A549 (cell line): ENCODE measurements around the gene SPAG9. TPM values are rescaled to one million over a fixed set of nuclear protein-coding genes. Genes with fewer than 3 reads are reported as not detected.

Experiments used
- ATAC-seq, 2 experiments: fragments of 200-7000 bp in 1 of 2; fragments of >200 bp in 1 of 2; cut with Nextera tagmentation in 1 of 2; cut with Tn5 transposase in 1 of 2; 3 replicates each; pipeline versions ENCODE4 v1.8.0 to v1.9.1; 2018 to 2020; ENCODE audit warnings: mild to moderate bottlenecking in 1 of 2, moderate library complexity in 1 of 2
- CTCF ChIA-PET: fragments of 300-600 bp; sonication (Branson Sonifier 250); formaldehyde crosslinking; extraction: SDS; loops from one replicate; lab custom pipeline; 2021; ENCODE audit warnings: antibody characterized with exemption, inconsistent platforms; lab: Yijun Ruan, JAX
- POLR2A ChIA-PET: fragments of 350-600 bp; formaldehyde crosslinking; extraction: SDS; loops from one replicate; lab custom pipeline; 2021; ENCODE audit warnings: antibody characterized with exemption, inconsistent platforms; lab: Yijun Ruan, JAX
- DNase-seq, 2 experiments: peaks; one replicate each; pipeline versions ENCODE4 v3.0.0 to v3.0.0-alpha.2; 2011 to 2016; ENCODE audit warnings: low read depth in 1 of 2, low spot score in 1 of 2
- FAIRE-seq: peaks from 2 replicates; lab custom pipeline; 2011; peaks lifted over from hg19 to GRCh38; lab: Jason Lieb, UNC
- H3K27ac ChIP-seq, 2 experiments: fragments of >200 bp; sonication (Bioruptor Twin); formaldehyde crosslinking; 3 replicates each; pipeline ENCODE4 v1.5.1; 2016 to 2017
- H3K4me1 ChIP-seq: fragments of >200 bp; sonication (Bioruptor Twin); formaldehyde crosslinking; 3 replicates; pipeline ENCODE4 v1.6.1; 2016
- H3K4me2 ChIP-seq: fragments of >200 bp; sonication (Bioruptor Twin); formaldehyde crosslinking; 3 replicates; pipeline ENCODE4 v1.6.1; 2016
- H3K4me3 ChIP-seq: fragments of >200 bp; sonication (Bioruptor Twin); formaldehyde crosslinking; 3 replicates; pipeline ENCODE4 v1.5.1; 2016
- H3K9me3 ChIP-seq: fragments of >200 bp; sonication (Bioruptor Twin); formaldehyde crosslinking; 3 replicates; pipeline ENCODE4 v1.6.1; 2016
- CBX8 ChIP-seq: fragments of 200-600 bp; sonication (generic); IDR thresholded peaks from 2 replicates; pipeline ENCODE4 v1.6.1; 2016
- CEBPB ChIP-seq, 2 experiments: fragments of >200 bp in 1 of 2; sonication (Bioruptor Twin) in 1 of 2; formaldehyde crosslinking in 1 of 2; IDR thresholded peaks; 2 replicates each; pipeline ENCODE4 v1.6.1; 2012 to 2016
- EHF ChIP-seq: fragments of 250-450 bp; sonication (Bioruptor Pico); IDR thresholded peaks from 2 replicates; pipeline ENCODE4 v1.5.0; 2020; ENCODE audit warnings: mild to moderate bottlenecking
- ESRRA ChIP-seq: fragments of 150-350 bp; IDR thresholded peaks from 2 replicates; pipeline ENCODE4 v1.6.1; 2014; ENCODE audit warnings: mild to moderate bottlenecking, low read length, borderline replicate concordance
- FOSB ChIP-seq: fragments of 250-450 bp; sonication (Bioruptor Pico); IDR thresholded peaks from 2 replicates; pipeline ENCODE4 v1.5.0; 2020; ENCODE audit warnings: mild to moderate bottlenecking, moderate library complexity
- FOXS1 ChIP-seq: fragments of 250-450 bp; sonication (Bioruptor Pico); IDR thresholded peaks from 2 replicates; pipeline ENCODE4 v1.5.0; 2020; ENCODE audit warnings: mild to moderate bottlenecking, moderate library complexity
- GATA3 ChIP-seq: IDR thresholded peaks from 2 replicates; pipeline ENCODE4 v1.6.1; 2012; ENCODE audit warnings: borderline replicate concordance
- HDAC2 ChIP-seq: fragments of 200-600 bp; sonication (generic); IDR thresholded peaks from 2 replicates; pipeline ENCODE4 v1.6.1; 2016
- HEYL ChIP-seq: fragments of 250-450 bp; sonication (Bioruptor Pico); IDR thresholded peaks from 2 replicates; pipeline ENCODE4 v1.8.0; 2021; ENCODE audit warnings: mild to moderate bottlenecking, moderate library complexity
- HOXB13 ChIP-seq: fragments of 250-450 bp; sonication (Bioruptor Pico); IDR thresholded peaks from 2 replicates; pipeline ENCODE4 v1.5.0; 2020; ENCODE audit warnings: low read depth, mild to moderate bottlenecking, moderate library complexity
- JUN ChIP-seq, 2 experiments: fragments of >200 bp; sonication (Bioruptor Twin); formaldehyde crosslinking; IDR thresholded peaks; 2 replicates in 1 of 2; 3 replicates in 1 of 2; pipeline ENCODE4 v1.6.1; 2016 to 2017
- JUNB ChIP-seq: fragments of >200 bp; sonication (Bioruptor Twin); formaldehyde crosslinking; IDR thresholded peaks from 2 replicates; pipeline ENCODE4 v1.6.1; 2016
- KDM5A ChIP-seq: fragments of 200-600 bp; sonication (generic); IDR thresholded peaks from 2 replicates; pipeline ENCODE4 v1.6.1; 2016; ENCODE audit warnings: antibody characterized with exemption, mild to moderate bottlenecking
- MAFK ChIP-seq: fragments of 450-650 bp; IDR thresholded peaks from 2 replicates; pipeline ENCODE4 v1.6.1; 2014; ENCODE audit not compliant: partially characterized antibody
- MYC ChIP-seq: IDR thresholded peaks from 2 replicates; pipeline ENCODE4 v1.6.1; 2012; ENCODE audit warnings: mild to moderate bottlenecking, inconsistent platforms, low read length, improper control_type of control experiment, borderline replicate concordance
- RARB ChIP-seq: fragments of 250-450 bp; sonication (Bioruptor Pico); IDR thresholded peaks from 2 replicates; pipeline ENCODE4 v1.8.0; 2021; ENCODE audit warnings: mild to moderate bottlenecking, moderate library complexity
- TP53 ChIP-seq: fragments of 250-450 bp; sonication (Bioruptor Pico); IDR thresholded peaks from 2 replicates; pipeline ENCODE4 v1.5.0; 2021; ENCODE audit warnings: mild to moderate bottlenecking, moderate library complexity
- ZFP36 ChIP-seq: fragments of 450-650 bp; IDR thresholded peaks from 2 replicates; pipeline ENCODE4 v1.6.1; 2014; ENCODE audit warnings: borderline replicate concordance; ENCODE audit not compliant: partially characterized antibody
- ZSCAN20 ChIP-seq: fragments of 250-450 bp; sonication (Bioruptor Pico); IDR thresholded peaks from 2 replicates; pipeline ENCODE4 v1.8.0; 2022; ENCODE audit warnings: mild to moderate bottlenecking, moderate library complexity
- WGBS: methylation state at CpG from one replicate; pipeline ENCODE4 v1.1.6; 2017; ENCODE audit errors: missing lambda C conversion rate; 5-methylcytosine and 5-hydroxymethylcytosine counted together
- polyA plus RNA-seq, 4 experiments: library from polyadenylated mRNA; depleted of rRNA in 3 of 4; stranded (reverse); fragments of >200 nt; fragmentation: RNase III in 1 of 4; extraction: RNeasy Plus Mini Kit Qiagen cat#74134 plus additional on column Dnase treatment in 1 of 4; gene quantifications; 2 replicates in 3 of 4; 3 replicates in 1 of 4; pipeline ENCODE4 v1.2.3, GENCODE V29; 2011 to 2017
- TF ChIP-seq, protein P1 (sequence below): fragments of >200 bp; sonication (Bioruptor Twin); formaldehyde crosslinking; IDR thresholded peaks from 3 replicates; pipeline ENCODE4 v1.6.1; 2016
- TF ChIP-seq, protein P2 (sequence below): fragments of 250-450 bp; sonication (Bioruptor Pico); IDR thresholded peaks from 2 replicates; pipeline ENCODE4 v1.5.0; 2020; ENCODE audit warnings: low read depth, mild to moderate bottlenecking, moderate library complexity
- TF ChIP-seq, protein P3 (sequence below): fragments of >200 bp; sonication (Bioruptor Twin); formaldehyde crosslinking; IDR thresholded peaks from 3 replicates; pipeline ENCODE4 v1.5.1; 2016
- TF ChIP-seq, protein P4 (sequence below): fragments of 150-350 bp; IDR thresholded peaks from 2 replicates; pipeline ENCODE4 v1.6.1; 2014; ENCODE audit warnings: low read depth, mild to moderate bottlenecking, low read length
- TF ChIP-seq, protein P5 (sequence below): IDR thresholded peaks from 2 replicates; pipeline ENCODE4 v1.6.1; 2012; ENCODE audit warnings: low read depth, borderline replicate concordance
- TF ChIP-seq, protein P6 (sequence below): fragments of 250-450 bp; sonication (Bioruptor Pico); IDR thresholded peaks from 2 replicates; pipeline ENCODE4 v1.5.0; 2021; ENCODE audit warnings: mild to moderate bottlenecking, moderate library complexity, borderline replicate concordance
- TF ChIP-seq, protein P7 (sequence below): IDR thresholded peaks from 2 replicates; pipeline ENCODE4 v1.6.1; 2012

Gene SPAG9
- polyA plus RNA-seq, 2 of the 4 experiments (the other 2 are of a cell fraction), result 69.0 to 71.1 TPM

DNA sequence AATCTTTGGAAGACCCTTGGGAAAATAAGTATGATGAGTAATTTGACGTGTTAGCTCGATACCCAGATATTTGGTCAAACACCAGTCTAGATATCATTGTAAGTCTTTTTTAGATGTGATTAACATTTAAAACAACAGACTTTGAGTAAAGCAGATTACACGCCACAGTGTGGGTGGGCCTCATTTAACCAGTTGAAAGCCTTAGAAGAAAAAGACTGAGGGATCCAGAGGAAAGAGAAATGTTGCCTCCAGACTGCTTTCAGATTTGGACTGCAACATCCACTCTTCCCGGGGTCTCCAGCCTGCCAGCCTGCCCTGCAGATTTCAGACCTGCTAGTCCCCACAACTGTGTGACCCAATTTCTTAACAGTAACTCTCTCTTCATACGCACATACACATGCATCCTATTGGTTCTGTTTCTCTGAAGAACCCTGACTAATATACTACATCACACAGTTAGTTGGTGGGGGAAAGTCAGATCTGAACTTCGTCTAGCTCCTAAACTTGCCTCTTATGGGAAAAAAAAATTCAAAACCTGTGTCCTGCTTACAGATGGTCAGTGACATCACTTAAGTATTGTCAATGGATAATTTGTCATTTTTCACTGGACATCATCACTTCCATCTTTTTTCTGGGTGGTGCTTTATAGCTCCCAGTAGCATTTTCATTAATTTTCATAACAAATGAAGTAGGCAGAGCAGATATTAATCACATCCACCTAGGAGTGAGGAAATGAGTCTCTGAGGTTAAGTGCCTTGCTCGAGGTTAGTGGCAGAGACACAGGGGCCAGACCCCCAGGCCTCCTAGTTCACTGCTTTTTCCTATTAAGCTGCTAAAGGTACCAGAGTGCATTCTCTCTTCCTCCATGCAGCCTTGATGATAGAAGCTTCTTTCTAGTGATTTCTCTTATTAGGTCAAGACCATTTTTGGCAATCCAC is 146.8 kb downstream of the SPAG9 start:
- ChIA-PET POLR2A (interaction anchor here (0.5 kb wide), 1 partner anchor 59 kb away, joined by 3 read pairs; no protein-coding TSS in a partner anchor), CTCF (interaction anchor here (0.9 to 2.5 kb wide), 11 partner anchors 10 to 179 kb away, joined by 3 to 11 read pairs (median 4); partner anchors contain the start of gene NME1)
- Histone ChIP-seq H3K4me1 (no peaks in the 10 kb centered on the region), H3K4me2 (no peak overlapping the region), H3K27ac (no peak overlapping the region), H3K4me3 (no peak overlapping the region), H3K9me3 (no peaks in the 10 kb centered on the region)
- DNase-seq (no peak), ATAC-seq (no peak), FAIRE-seq (no peak)
- TF ChIP-seq GATA3, result no peak
- TF ChIP-seq, protein P1, sequence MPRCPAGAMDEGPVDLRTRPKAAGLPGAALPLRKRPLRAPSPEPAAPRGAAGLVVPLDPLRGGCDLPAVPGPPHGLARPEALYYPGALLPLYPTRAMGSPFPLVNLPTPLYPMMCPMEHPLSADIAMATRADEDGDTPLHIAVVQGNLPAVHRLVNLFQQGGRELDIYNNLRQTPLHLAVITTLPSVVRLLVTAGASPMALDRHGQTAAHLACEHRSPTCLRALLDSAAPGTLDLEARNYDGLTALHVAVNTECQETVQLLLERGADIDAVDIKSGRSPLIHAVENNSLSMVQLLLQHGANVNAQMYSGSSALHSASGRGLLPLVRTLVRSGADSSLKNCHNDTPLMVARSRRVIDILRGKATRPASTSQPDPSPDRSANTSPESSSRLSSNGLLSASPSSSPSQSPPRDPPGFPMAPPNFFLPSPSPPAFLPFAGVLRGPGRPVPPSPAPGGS, result no peak
- TF ChIP-seq, protein P2, sequence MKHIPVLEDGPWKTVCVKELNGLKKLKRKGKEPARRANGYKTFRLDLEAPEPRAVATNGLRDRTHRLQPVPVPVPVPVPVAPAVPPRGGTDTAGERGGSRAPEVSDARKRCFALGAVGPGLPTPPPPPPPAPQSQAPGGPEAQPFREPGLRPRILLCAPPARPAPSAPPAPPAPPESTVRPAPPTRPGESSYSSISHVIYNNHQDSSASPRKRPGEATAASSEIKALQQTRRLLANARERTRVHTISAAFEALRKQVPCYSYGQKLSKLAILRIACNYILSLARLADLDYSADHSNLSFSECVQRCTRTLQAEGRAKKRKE (CRISPR knock-in tag), result no peak
- TF ChIP-seq, protein P3, sequence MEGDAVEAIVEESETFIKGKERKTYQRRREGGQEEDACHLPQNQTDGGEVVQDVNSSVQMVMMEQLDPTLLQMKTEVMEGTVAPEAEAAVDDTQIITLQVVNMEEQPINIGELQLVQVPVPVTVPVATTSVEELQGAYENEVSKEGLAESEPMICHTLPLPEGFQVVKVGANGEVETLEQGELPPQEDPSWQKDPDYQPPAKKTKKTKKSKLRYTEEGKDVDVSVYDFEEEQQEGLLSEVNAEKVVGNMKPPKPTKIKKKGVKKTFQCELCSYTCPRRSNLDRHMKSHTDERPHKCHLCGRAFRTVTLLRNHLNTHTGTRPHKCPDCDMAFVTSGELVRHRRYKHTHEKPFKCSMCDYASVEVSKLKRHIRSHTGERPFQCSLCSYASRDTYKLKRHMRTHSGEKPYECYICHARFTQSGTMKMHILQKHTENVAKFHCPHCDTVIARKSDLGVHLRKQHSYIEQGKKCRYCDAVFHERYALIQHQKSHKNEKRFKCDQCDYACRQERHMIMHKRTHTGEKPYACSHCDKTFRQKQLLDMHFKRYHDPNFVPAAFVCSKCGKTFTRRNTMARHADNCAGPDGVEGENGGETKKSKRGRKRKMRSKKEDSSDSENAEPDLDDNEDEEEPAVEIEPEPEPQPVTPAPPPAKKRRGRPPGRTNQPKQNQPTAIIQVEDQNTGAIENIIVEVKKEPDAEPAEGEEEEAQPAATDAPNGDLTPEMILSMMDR, result no peak
- TF ChIP-seq HOXB13 (CRISPR knock-in tag), result no peak
- TF ChIP-seq ZFP36, result no peak
- TF ChIP-seq, protein P4, sequence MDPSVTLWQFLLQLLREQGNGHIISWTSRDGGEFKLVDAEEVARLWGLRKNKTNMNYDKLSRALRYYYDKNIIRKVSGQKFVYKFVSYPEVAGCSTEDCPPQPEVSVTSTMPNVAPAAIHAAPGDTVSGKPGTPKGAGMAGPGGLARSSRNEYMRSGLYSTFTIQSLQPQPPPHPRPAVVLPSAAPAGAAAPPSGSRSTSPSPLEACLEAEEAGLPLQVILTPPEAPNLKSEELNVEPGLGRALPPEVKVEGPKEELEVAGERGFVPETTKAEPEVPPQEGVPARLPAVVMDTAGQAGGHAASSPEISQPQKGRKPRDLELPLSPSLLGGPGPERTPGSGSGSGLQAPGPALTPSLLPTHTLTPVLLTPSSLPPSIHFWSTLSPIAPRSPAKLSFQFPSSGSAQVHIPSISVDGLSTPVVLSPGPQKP, result no peak
- TF ChIP-seq, protein P5, sequence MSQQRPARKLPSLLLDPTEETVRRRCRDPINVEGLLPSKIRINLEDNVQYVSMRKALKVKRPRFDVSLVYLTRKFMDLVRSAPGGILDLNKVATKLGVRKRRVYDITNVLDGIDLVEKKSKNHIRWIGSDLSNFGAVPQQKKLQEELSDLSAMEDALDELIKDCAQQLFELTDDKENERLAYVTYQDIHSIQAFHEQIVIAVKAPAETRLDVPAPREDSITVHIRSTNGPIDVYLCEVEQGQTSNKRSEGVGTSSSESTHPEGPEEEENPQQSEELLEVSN, result no peak
- no peak for TF ChIP-seq TP53
- no peak for TF ChIP-seq CBX8
- no peak for TF ChIP-seq EHF (CRISPR knock-in tag)
- no peak for TF ChIP-seq MAFK
- TF ChIP-seq, protein P6, sequence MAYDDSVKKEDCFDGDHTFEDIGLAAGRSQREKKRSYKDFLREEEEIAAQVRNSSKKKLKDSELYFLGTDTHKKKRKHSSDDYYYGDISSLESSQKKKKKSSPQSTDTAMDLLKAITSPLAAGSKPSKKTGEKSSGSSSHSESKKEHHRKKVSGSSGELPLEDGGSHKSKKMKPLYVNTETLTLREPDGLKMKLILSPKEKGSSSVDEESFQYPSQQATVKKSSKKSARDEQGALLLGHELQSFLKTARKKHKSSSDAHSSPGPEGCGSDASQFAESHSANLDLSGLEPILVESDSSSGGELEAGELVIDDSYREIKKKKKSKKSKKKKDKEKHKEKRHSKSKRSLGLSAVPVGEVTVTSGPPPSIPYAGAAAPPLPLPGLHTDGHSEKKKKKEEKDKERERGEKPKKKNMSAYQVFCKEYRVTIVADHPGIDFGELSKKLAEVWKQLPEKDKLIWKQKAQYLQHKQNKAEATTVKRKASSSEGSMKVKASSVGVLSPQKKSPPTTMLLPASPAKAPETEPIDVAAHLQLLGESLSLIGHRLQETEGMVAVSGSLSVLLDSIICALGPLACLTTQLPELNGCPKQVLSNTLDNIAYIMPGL, result no peak
- no peak for TF ChIP-seq JUNB
- TF ChIP-seq KDM5A, result no peak
- WGBS, result 94% methylated on average over 7 of the region's 7 CpGs

DNA sequence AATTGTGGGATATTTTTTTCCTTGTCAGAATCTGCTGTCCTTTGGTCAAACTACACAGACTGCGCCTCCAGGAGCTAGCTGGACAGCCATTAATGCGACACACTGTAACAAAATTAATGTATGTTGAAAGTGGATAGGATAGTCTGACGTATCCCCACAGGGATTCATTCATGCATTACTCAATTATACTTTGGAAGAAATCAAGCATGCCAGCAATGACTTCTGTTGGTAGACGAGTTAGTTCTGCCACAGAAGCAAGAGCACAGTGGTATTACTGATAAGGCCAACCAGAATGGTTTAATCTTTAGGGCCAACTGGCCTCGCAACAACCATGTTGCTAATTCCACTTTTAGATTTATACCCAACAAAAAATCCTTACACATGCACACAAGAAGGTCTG is 148.1 kb downstream of the SPAG9 start:
- Histone ChIP-seq H3K27ac (no peak overlapping the region), H3K4me2 (no peak overlapping the region), H3K9me3 (no peaks in the 10 kb centered on the region), H3K4me3 (no peak overlapping the region), H3K4me1 (no peaks in the 10 kb centered on the region)
- DNase-seq, result no peak
- no peak for ATAC-seq
- ChIA-PET POLR2A (no interaction called here), CTCF (interaction anchor here (0.5 to 2.5 kb wide), 3 partner anchors 23 to 248 kb away, joined by 3 to 11 read pairs (median 6); no protein-coding TSS in a partner anchor)
- 93% methylated on average over 5 of the region's 5 CpGs for WGBS
- FAIRE-seq, result no peak
- no peak for TF ChIP-seq HDAC2
- no peak for TF ChIP-seq FOSB (CRISPR knock-in tag)
- no peak for TF ChIP-seq ESRRA
- no peak for TF ChIP-seq MYC
- TF ChIP-seq HEYL (CRISPR knock-in tag), result no peak
- no peak for TF ChIP-seq ZSCAN20 (CRISPR knock-in tag)
- TF ChIP-seq RARB (CRISPR knock-in tag), result no peak
- TF ChIP-seq FOXS1 (CRISPR knock-in tag), result no peak
- TF ChIP-seq HOXB13 (CRISPR knock-in tag), result no peak
- TF ChIP-seq, protein P1, result no peak
- no peak for TF ChIP-seq CEBPB (IDR thresholded peaks at IDR 0.05)
- TF ChIP-seq, protein P7, sequence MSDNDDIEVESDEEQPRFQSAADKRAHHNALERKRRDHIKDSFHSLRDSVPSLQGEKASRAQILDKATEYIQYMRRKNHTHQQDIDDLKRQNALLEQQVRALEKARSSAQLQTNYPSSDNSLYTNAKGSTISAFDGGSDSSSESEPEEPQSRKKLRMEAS, result no peak
- TF ChIP-seq JUN (IDR thresholded peaks at IDR 0.05), result no peak
